ENCODE data around the gene GIPC2. TPM values are rescaled to one million over a fixed set of nuclear protein-coding genes. Genes with fewer than 3 reads are reported as not detected.

Gene GIPC2
- polyA plus RNA-seq, 1 donor (not counting 4 experiments of a cell fraction or from before 2014, with no cell fraction given) = 0.28 TPM

- Histone ChIP-seq H3K36me3 (ENCODE audit: control insufficient read depth in 2 of 2, extremely low read depth in 1 of 2, insufficient read depth in 2 of 2, low read length in 2 of 2) (no peaks in the 10 kb centered on the region), H3K4me1 (ENCODE audit: control insufficient read depth, extremely low read depth, insufficient read depth, low read length) (no peaks in the 10 kb centered on the region), H3K27ac (ENCODE audit: control insufficient read depth, insufficient read depth, low read length) (no peak overlapping the region), H3K9me3 (ENCODE audit: control insufficient read depth, low read depth, low read length) (no peaks in the 10 kb centered on the region), H3K9me1 (ENCODE audit: control insufficient read depth, extremely low read depth, insufficient read depth, low read length) (no peaks in the 10 kb centered on the region), H4K20me1 (ENCODE audit: control insufficient read depth, extremely low read depth, insufficient read depth, low read length) (no peaks in the 10 kb centered on the region), H3K4me3 (ENCODE audit: control insufficient read depth in 2 of 3, extremely low read depth in 1 of 3, insufficient read depth in 2 of 3, low read depth in 1 of 3, low read length in 3 of 3) (no peak overlapping the region), H3K79me2 (ENCODE audit: control insufficient read depth, insufficient read depth, low read length) (no peaks in the 10 kb centered on the region), H2AFZ (ENCODE audit: control insufficient read depth, low read length) (no peak overlapping the region), H3K9ac (ENCODE audit: control insufficient read depth, extremely low read depth, insufficient read depth, low read length) (no peak overlapping the region), H3K4me2 (ENCODE audit: control insufficient read depth, extremely low read depth, insufficient read depth, low read depth, low read length) (no peak overlapping the region), H3K27me3 (ENCODE audit: control insufficient read depth, extremely low read depth, insufficient read depth, low read length) (no peaks in the 10 kb centered on the region)
- TF ChIP-seq EZH2 (IDR thresholded peaks at IDR 0.05; ENCODE audit: low read length) (no peak), CTCF (optimal IDR thresholded peaks at IDR 0.05 in 1 of 3, IDR thresholded peaks at IDR 0.05 in 1 of 3, conservative IDR thresholded peaks at IDR 0.05 in 1 of 3; ENCODE audit: extremely low read depth in 1 of 3, insufficient read depth in 2 of 3, low read length in 3 of 3) (no peak)
- dilution Hi-C loops (cut with MboI; ENCODE audit: extremely low pct_ligation_motif_present, low sequenced_read_pairs) = no loop called here
- FAIRE-seq = no peak
- no peak for DNase-seq (ENCODE audit: low read depth, low spot score)
Observed at GRCh38 chr1:78054559-78054958, 8.8 kb downstream of the GIPC2 start.

DNA sequence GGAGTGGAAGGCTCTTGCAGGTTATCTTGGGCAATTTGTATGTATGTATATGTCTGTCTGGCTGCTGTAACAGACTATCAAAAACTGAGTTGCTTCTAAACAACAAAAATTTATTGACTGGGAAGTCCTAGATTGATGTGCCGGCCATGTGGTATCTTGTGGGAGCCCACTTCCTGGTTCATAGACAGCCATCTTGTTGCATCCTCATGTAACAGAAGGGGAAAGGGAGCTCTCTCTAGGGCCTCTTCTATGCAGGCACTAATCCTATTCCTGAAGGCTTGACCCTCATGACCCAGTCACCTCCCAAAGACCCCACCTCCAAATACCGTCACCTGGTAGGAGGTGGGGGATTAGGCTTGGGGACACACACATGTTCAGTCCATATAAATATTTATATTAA lies 9.2 kb downstream of the GIPC2 start:
- TF ChIP-seq CTCF (optimal IDR thresholded peaks at IDR 0.05 in 1 of 3, IDR thresholded peaks at IDR 0.05 in 1 of 3, conservative IDR thresholded peaks at IDR 0.05 in 1 of 3; ENCODE audit: extremely low read depth in 1 of 3, insufficient read depth in 2 of 3, low read length in 3 of 3) = no peak
- no peak for TF ChIP-seq EZH2 (IDR thresholded peaks at IDR 0.05; ENCODE audit: low read length)
- Histone ChIP-seq H3K36me3 (ENCODE audit: control insufficient read depth in 2 of 2, extremely low read depth in 1 of 2, insufficient read depth in 2 of 2, low read length in 2 of 2) (no peaks in the 10 kb centered on the region), H3K27ac (ENCODE audit: control insufficient read depth, insufficient read depth, low read length) (no peak overlapping the region), H3K9me3 (ENCODE audit: control insufficient read depth, low read depth, low read length) (no peaks in the 10 kb centered on the region), H3K79me2 (ENCODE audit: control insufficient read depth, insufficient read depth, low read length) (no peaks in the 10 kb centered on the region), H3K9ac (ENCODE audit: control insufficient read depth, extremely low read depth, insufficient read depth, low read length) (no peak overlapping the region), H3K4me2 (ENCODE audit: control insufficient read depth, extremely low read depth, insufficient read depth, low read depth, low read length) (no peak overlapping the region), H2AFZ (ENCODE audit: control insufficient read depth, low read length) (no peak overlapping the region), H4K20me1 (ENCODE audit: control insufficient read depth, extremely low read depth, insufficient read depth, low read length) (no peaks in the 10 kb centered on the region), H3K4me3 (ENCODE audit: control insufficient read depth in 2 of 3, extremely low read depth in 1 of 3, insufficient read depth in 2 of 3, low read depth in 1 of 3, low read length in 3 of 3) (no peak overlapping the region), H3K9me1 (ENCODE audit: control insufficient read depth, extremely low read depth, insufficient read depth, low read length) (no peaks in the 10 kb centered on the region), H3K27me3 (ENCODE audit: control insufficient read depth, extremely low read depth, insufficient read depth, low read length) (no peaks in the 10 kb centered on the region), H3K4me1 (ENCODE audit: control insufficient read depth, extremely low read depth, insufficient read depth, low read length) (no peaks in the 10 kb centered on the region)
- no peak for FAIRE-seq
- dilution Hi-C loops (cut with MboI; ENCODE audit: extremely low pct_ligation_motif_present, low sequenced_read_pairs) = no loop called here
- no peak for DNase-seq (ENCODE audit: low read depth, low spot score)

Measured in keratinocyte (primary cell).